Common myeloid progenitor, CD34-positive (primary cell): ENCODE measurements around the gene RASSF8.
A peak's percentile ranks its signal among the peaks of the same experiment; 100 is the strongest.

Experiments
- CTCF ChIA-PET: fragments of 350-600 bp; sonication (Branson Sonifier 250); formaldehyde crosslinking; loops from one replicate; lab custom pipeline; 2021; ENCODE audit warnings: antibody characterized with exemption; lab: Charles Lee
- POLR2A ChIA-PET: fragments of 350-600 bp; sonication (Branson Sonifier 250); formaldehyde crosslinking; loops from one replicate; lab custom pipeline; 2021; ENCODE audit warnings: antibody characterized with exemption; lab: Charles Lee
- DNase-seq, 3 donors: peaks; one replicate each; pipeline versions ENCODE4 v3.0.0 to v3.0.0-alpha.2; 2013
- H3K27ac ChIP-seq, 2 experiments: 1 replicate in 1 of 2; 2 replicates in 1 of 2; pipeline ENCODE4 v1.7.0; 2013; ENCODE audit warnings: inconsistent platforms in 2 of 2, low read length in 2 of 2, mild to moderate bottlenecking in 2 of 2, low read depth in 1 of 2, moderate library complexity in 1 of 2; ENCODE audit not compliant: severe bottlenecking in 2 of 2, insufficient read depth in 1 of 2, poor library complexity in 1 of 2
- H3K27me3 ChIP-seq, 5 experiments: replicated peaks in 2 of 5; 1 replicate in 3 of 5; 2 replicates in 2 of 5; pipeline versions ENCODE4 v1.6.1 to v1.7.0; 2013; ENCODE audit warnings: low read length in 4 of 5, mild to moderate bottlenecking in 2 of 5, moderate library complexity in 2 of 5, inconsistent platforms in 1 of 5; ENCODE audit not compliant: insufficient read depth in 5 of 5, control insufficient read depth in 4 of 5
- H3K36me3 ChIP-seq, 4 experiments: 1 replicate in 2 of 4; 2 replicates in 2 of 4; pipeline versions ENCODE4 v1.6.1 to v1.7.0; 2013; ENCODE audit warnings: low read length in 3 of 4, control low read depth in 1 of 4, mild to moderate bottlenecking in 1 of 4; ENCODE audit not compliant: control insufficient read depth in 4 of 4, insufficient read depth in 4 of 4
- H3K4me1 ChIP-seq, 4 experiments: 1 replicate in 3 of 4; 2 replicates in 1 of 4; pipeline versions ENCODE4 v1.6.1 to v1.7.1; 2013; ENCODE audit warnings: low read length in 3 of 4, mild to moderate bottlenecking in 3 of 4, control low read depth in 1 of 4, inconsistent platforms in 1 of 4, moderate library complexity in 1 of 4; ENCODE audit not compliant: control insufficient read depth in 4 of 4, insufficient read depth in 4 of 4; ENCODE audit errors: control extremely low read depth in 1 of 4
- H3K4me3 ChIP-seq, 7 experiments: 1 replicate in 4 of 7; 2 replicates in 3 of 7; pipeline versions ENCODE4 v1.5.1 to v1.7.0; 2013; ENCODE audit warnings: mild to moderate bottlenecking in 7 of 7, low read length in 6 of 7, moderate library complexity in 6 of 7, inconsistent platforms in 2 of 7, low read depth in 2 of 7, control low read depth in 1 of 7; ENCODE audit not compliant: insufficient read depth in 4 of 7, control insufficient read depth in 1 of 7; ENCODE audit errors: extremely low read depth in 1 of 7
- H3K9me3 ChIP-seq, 5 experiments: 1 replicate in 4 of 5; 2 replicates in 1 of 5; pipeline versions ENCODE4 v1.6.1 to v1.7.1; 2013; ENCODE audit warnings: low read length in 4 of 5, mild to moderate bottlenecking in 2 of 5, inconsistent platforms in 1 of 5, low read depth in 1 of 5, moderate library complexity in 1 of 5; ENCODE audit not compliant: control insufficient read depth in 4 of 5, insufficient read depth in 2 of 5; ENCODE audit errors: control extremely low read depth in 1 of 5
- WGBS: methylation state at CpG from one replicate; pipeline ENCODE4 v1.1.5; 2013; ENCODE audit not compliant: insufficient coverage; 5-methylcytosine and 5-hydroxymethylcytosine counted together

RASSF8 gene

GRCh38 chr12:26125400-26126339, 167.2 kb downstream of the RASSF8 start:
- CTCF ChIA-PET, result no interaction called here
- Histone ChIP-seq H3K27me3 (peaks cover 19 to 70% (median 24%) of the 10 kb centered on the region in 5 experiments), H3K27ac (no peak overlapping the region), H3K4me1 (peaks cover 8 to 48% (median 43%) of the 10 kb centered on the region in 4 experiments), H3K4me3 (peak overlapping the region; percentile 37 to 81 (median 73)), H3K9me3 (no peaks in the 10 kb centered on the region), H3K36me3 (no peaks in the 10 kb centered on the region)
- WGBS, result under 1% methylated on average over 41 of the region's 66 CpGs
- POLR2A ChIA-PET, result no interaction called here
- peak in 2 of 3 donors; percentile 77 to 81 for DNase-seq

- 3% methylated on average over 53 of the region's 60 CpGs for WGBS
- peak overlapping the region; percentile 37 to 81 (median 73) for H3K4me3 ChIP-seq
- DNase-seq, result peak in 2 of 3 donors; percentile 74 to 84
- ChIA-PET CTCF (interaction anchor here (1.0 to 2.3 kb wide), 4 partner anchors 7 to 432 kb away, joined by 3 to 7 read pairs (median 4); no protein-coding TSS in a partner anchor), POLR2A (no interaction called here)
- no peaks in the 10 kb centered on the region for H3K9me3 ChIP-seq
- peaks cover 10 to 54% (median 43%) of the 10 kb centered on the region in 4 experiments for H3K4me1 ChIP-seq
- H3K36me3 ChIP-seq, result no peaks in the 10 kb centered on the region
- H3K27me3 ChIP-seq, result peaks cover 18 to 64% (median 22%) of the 10 kb centered on the region in 5 experiments
- H3K27ac ChIP-seq, result no peak overlapping the region
These were observed 168.1 kb downstream of the RASSF8 start for GRCh38 chr12:26126340-26127284.

GRCh38 chr12:26127404-26127803, 168.9 kb downstream of the RASSF8 start:
- POLR2A ChIA-PET, result no interaction called here
- Histone ChIP-seq H3K27me3 (peaks cover 16 to 59% (median 22%) of the 10 kb centered on the region in 5 experiments), H3K36me3 (no peaks in the 10 kb centered on the region), H3K4me1 (peaks cover 10 to 48% (median 39%) of the 10 kb centered on the region in 4 experiments), H3K4me3 (no peak overlapping the region), H3K9me3 (no peaks in the 10 kb centered on the region), H3K27ac (no peak overlapping the region)
- no peak for DNase-seq
- WGBS, result 82% methylated on average over 2 of the region's 2 CpGs
- CTCF ChIA-PET, result interaction anchor here (1.0 to 2.3 kb wide), 5 partner anchors 8 to 431 kb away, joined by 3 to 7 read pairs (median 4); no protein-coding TSS in a partner anchor

- Histone ChIP-seq H3K36me3 (no peaks in the 10 kb centered on the region), H3K4me1 (peaks cover 10 to 41% (median 33%) of the 10 kb centered on the region in 4 experiments), H3K4me3 (no peak overlapping the region), H3K27ac (no peak overlapping the region), H3K27me3 (peaks cover 15 to 52% (median 22%) of the 10 kb centered on the region in 5 experiments), H3K9me3 (no peaks in the 10 kb centered on the region)
- no peak for DNase-seq
- ChIA-PET CTCF (interaction anchor here (1.1 to 2.3 kb wide), 4 partner anchors 9 to 146 kb away, joined by 3 to 7 read pairs (median 4); no protein-coding TSS in a partner anchor), POLR2A (no interaction called here)
These were observed 169.7 kb downstream of the RASSF8 start for GRCh38 chr12:26128168-26128567.
